GM23338 (cell line): ENCODE measurements around the gene GTSE1. TPM values are rescaled to one million over a fixed set of nuclear protein-coding genes. Genes with fewer than 3 reads are reported as not detected.

Experiments used
- ATAC-seq: fragments of 200-7000 bp; cut with Tn5 transposase; 3 replicates; pipeline ENCODE4 v1.9.1; 2020
- DNase-seq: peaks from one replicate; pipeline ENCODE4 v3.0.0-alpha.2; 2015; ENCODE audit warnings: low spot score
- H2AFZ ChIP-seq: fragments of 200-600 bp; sonication (generic); 2 replicates; pipeline ENCODE4 v1.8.0; 2016; ENCODE audit warnings: antibody characterized with exemption, mild to moderate bottlenecking, moderate library complexity
- H3F3A ChIP-seq: fragments of 200-600 bp; sonication (generic); replicated peaks from 2 replicates; pipeline ENCODE4 v1.8.0; 2017; ENCODE audit warnings: antibody characterized with exemption, mixed run types, low read depth
- H3K27ac ChIP-seq: fragments of 200-600 bp; sonication (generic); 2 replicates; pipeline ENCODE4 v1.6.1; 2016; ENCODE audit warnings: low read depth
- H3K27me3 ChIP-seq: fragments of 200-600 bp; sonication (generic); 2 replicates; pipeline ENCODE4 v1.8.0; 2016; ENCODE audit warnings: mild to moderate bottlenecking, mixed run types, moderate library complexity; ENCODE audit not compliant: insufficient read depth
- H3K36me3 ChIP-seq: fragments of 200-600 bp; sonication (generic); 2 replicates; pipeline ENCODE4 v1.8.0; 2016; ENCODE audit warnings: mild to moderate bottlenecking; ENCODE audit not compliant: insufficient read depth
- H3K4me1 ChIP-seq: fragments of 200-600 bp; sonication (generic); 2 replicates; pipeline ENCODE4 v1.8.0; 2016; ENCODE audit warnings: mild to moderate bottlenecking, moderate library complexity; ENCODE audit not compliant: insufficient read depth
- H3K4me2 ChIP-seq: fragments of 200-600 bp; sonication (generic); 2 replicates; pipeline ENCODE4 v1.7.1; 2017; ENCODE audit warnings: mixed run types
- H3K4me3 ChIP-seq: fragments of 200-600 bp; sonication (generic); 2 replicates; pipeline ENCODE4 v1.6.1; 2016; ENCODE audit warnings: mixed run types
- H3K79me2 ChIP-seq: fragments of 200-600 bp; sonication (generic); replicated peaks from 2 replicates; pipeline ENCODE4 v1.8.0; 2017; ENCODE audit warnings: mild to moderate bottlenecking; ENCODE audit not compliant: insufficient read depth
- H3K9me2 ChIP-seq: fragments of 200-600 bp; sonication (generic); 2 replicates; pipeline ENCODE4 v1.8.0; 2017; ENCODE audit not compliant: insufficient read depth
- H4K20me1 ChIP-seq: fragments of 200-600 bp; sonication (generic); replicated peaks from 2 replicates; pipeline ENCODE4 v1.8.0; 2017; ENCODE audit warnings: mild to moderate bottlenecking; ENCODE audit not compliant: insufficient read depth
- H3K27ac Mint-ChIP-seq: 2 replicates; pipeline ENCODE4 v1.8.0; 2020; ENCODE audit warnings: inconsistent platforms, mild to moderate bottlenecking, moderate library complexity, mixed read lengths
- H3K27me3 Mint-ChIP-seq: 3 replicates; pipeline ENCODE4 v1.8.0; 2022; ENCODE audit warnings: low read depth, mild to moderate bottlenecking, moderate library complexity, mixed read lengths, inconsistent platforms; ENCODE audit not compliant: insufficient read depth, poor library complexity
- H3K36me3 Mint-ChIP-seq: 3 replicates; pipeline ENCODE4 v1.8.0; 2021; ENCODE audit warnings: low read depth, mild to moderate bottlenecking, inconsistent platforms, moderate library complexity, mixed read lengths
- H3K4me1 Mint-ChIP-seq: 3 replicates; pipeline ENCODE4 v1.8.0; 2020; ENCODE audit warnings: mild to moderate bottlenecking, inconsistent platforms, mixed read lengths
- H3K4me3 Mint-ChIP-seq: 3 replicates; pipeline ENCODE4 v1.8.0; 2021; ENCODE audit warnings: moderate library complexity, mild to moderate bottlenecking, inconsistent platforms, mixed read lengths
- H3K9me3 Mint-ChIP-seq: 3 replicates; pipeline ENCODE4 v1.8.0; 2020; ENCODE audit warnings: moderate library complexity, mild to moderate bottlenecking, inconsistent platforms, mixed read lengths
- CREB1 ChIP-seq: fragments of 250-450 bp; sonication (Bioruptor Pico); IDR thresholded peaks from 2 replicates; pipeline ENCODE4 v1.5.0; 2020; ENCODE audit warnings: low read depth, mild to moderate bottlenecking, moderate library complexity
- EZH2 ChIP-seq: fragments of 200-600 bp; sonication (generic); IDR thresholded peaks from one replicate; pipeline ENCODE4 v1.8.0; 2017; ENCODE audit warnings: antibody characterized with exemption, mild to moderate bottlenecking, low read depth; ENCODE audit not compliant: unreplicated experiment
- EZH2phosphoT487 ChIP-seq: fragments of 200-600 bp; sonication (generic); IDR thresholded peaks from one replicate; pipeline ENCODE4 v1.8.1; 2018; ENCODE audit warnings: antibody characterized with exemption; ENCODE audit not compliant: unreplicated experiment
- STAT1 ChIP-seq: IDR thresholded peaks from one replicate; pipeline ENCODE4 v1.6.1; 2016; ENCODE audit warnings: antibody characterized with exemption; ENCODE audit not compliant: unreplicated experiment
- ZNF114 ChIP-seq: fragments of 250-450 bp; sonication (Bioruptor Pico); IDR thresholded peaks from 2 replicates; pipeline ENCODE4 v1.5.0; 2020; ENCODE audit warnings: mild to moderate bottlenecking, moderate library complexity
- ZNF331 ChIP-seq: fragments of 250-450 bp; sonication (Bioruptor Pico); IDR thresholded peaks from 2 replicates; pipeline ENCODE4 v1.5.0; 2020; ENCODE audit warnings: low read depth, mild to moderate bottlenecking, moderate library complexity
- polyA plus RNA-seq: library from polyadenylated mRNA; unstranded; fragments of >200 nt; fragmentation: Nextera tagmentation; extraction: Ambion mirVana; gene quantifications from 2 replicates; pipeline ENCODE4 v1.2.1, GENCODE V29; 2016
- total RNA-seq: library from RNA; depleted of rRNA; stranded (reverse); fragments of >200 nt; shearing (Covaris generic); gene quantifications from 2 replicates; pipeline ENCODE4 v1.2.3, GENCODE V29; 2014
- TF ChIP-seq, protein P1 (sequence below), 2 experiments: fragments of 200-600 bp in 1 of 2; sonication (generic) in 1 of 2; conservative IDR thresholded peaks; 2 replicates each; pipeline versions ENCODE4 v1.5.1 to v1.6.1; 2016 to 2017; ENCODE audit warnings: antibody characterized with exemption in 2 of 2, low read depth in 2 of 2, mild to moderate bottlenecking in 2 of 2, moderate library complexity in 1 of 2
- TF ChIP-seq, protein P2 (sequence below): IDR thresholded peaks from one replicate; pipeline ENCODE4 v1.6.1; 2018; ENCODE audit warnings: antibody characterized with exemption; ENCODE audit not compliant: unreplicated experiment
- TF ChIP-seq, protein P3 (sequence below): IDR thresholded peaks from 2 replicates; pipeline ENCODE4 v1.6.1; 2016; ENCODE audit warnings: antibody characterized with exemption

The GTSE1 gene
- total and polyA plus RNA-seq, 2 experiments from 2014 or later, result 26.3 to 28.6 TPM

DNA sequence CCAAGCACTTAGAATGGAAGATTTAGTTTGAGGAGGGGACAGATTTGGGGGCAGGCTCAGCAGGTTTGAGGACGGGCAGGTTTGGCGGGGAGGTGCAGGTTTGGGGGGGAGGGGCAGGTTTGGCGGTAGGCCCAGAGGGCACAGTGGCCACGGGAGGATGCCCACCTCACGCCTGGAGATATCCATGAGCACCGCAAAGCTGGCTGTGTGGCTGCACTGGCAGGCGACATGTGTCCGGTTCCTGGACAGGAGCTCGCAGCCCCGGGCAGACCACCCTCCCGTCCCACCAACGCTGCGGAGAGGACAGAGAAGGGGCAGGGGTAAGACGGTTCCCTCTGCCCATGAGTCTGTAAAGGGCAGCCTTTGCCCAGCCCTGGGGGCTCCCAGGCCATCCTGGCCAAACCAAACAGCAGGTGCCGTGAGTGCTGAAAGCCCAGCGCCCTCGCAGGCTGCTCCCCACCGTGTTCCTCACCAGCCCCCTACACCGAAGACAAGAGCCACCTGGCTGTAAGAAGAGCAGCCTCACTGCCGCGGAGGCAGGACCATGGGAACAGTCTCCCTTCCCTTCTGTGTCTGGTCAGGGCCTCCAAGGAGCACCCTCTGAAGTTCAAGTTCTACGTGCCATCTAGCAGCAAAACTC is 81.9 kb downstream of the GTSE1 start (continued):
- TF ChIP-seq EZH2phosphoT487 (no peak), CREB1 (no peak), EZH2 (no peak), STAT1 (no peak), ZNF331 (CRISPR knock-in tag) (no peak)
- TF ChIP-seq, protein P1, sequence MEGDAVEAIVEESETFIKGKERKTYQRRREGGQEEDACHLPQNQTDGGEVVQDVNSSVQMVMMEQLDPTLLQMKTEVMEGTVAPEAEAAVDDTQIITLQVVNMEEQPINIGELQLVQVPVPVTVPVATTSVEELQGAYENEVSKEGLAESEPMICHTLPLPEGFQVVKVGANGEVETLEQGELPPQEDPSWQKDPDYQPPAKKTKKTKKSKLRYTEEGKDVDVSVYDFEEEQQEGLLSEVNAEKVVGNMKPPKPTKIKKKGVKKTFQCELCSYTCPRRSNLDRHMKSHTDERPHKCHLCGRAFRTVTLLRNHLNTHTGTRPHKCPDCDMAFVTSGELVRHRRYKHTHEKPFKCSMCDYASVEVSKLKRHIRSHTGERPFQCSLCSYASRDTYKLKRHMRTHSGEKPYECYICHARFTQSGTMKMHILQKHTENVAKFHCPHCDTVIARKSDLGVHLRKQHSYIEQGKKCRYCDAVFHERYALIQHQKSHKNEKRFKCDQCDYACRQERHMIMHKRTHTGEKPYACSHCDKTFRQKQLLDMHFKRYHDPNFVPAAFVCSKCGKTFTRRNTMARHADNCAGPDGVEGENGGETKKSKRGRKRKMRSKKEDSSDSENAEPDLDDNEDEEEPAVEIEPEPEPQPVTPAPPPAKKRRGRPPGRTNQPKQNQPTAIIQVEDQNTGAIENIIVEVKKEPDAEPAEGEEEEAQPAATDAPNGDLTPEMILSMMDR (conservative IDR thresholded peaks at IDR 0.05; ENCODE audit: low read depth in 2 of 2), result no peak

DNA sequence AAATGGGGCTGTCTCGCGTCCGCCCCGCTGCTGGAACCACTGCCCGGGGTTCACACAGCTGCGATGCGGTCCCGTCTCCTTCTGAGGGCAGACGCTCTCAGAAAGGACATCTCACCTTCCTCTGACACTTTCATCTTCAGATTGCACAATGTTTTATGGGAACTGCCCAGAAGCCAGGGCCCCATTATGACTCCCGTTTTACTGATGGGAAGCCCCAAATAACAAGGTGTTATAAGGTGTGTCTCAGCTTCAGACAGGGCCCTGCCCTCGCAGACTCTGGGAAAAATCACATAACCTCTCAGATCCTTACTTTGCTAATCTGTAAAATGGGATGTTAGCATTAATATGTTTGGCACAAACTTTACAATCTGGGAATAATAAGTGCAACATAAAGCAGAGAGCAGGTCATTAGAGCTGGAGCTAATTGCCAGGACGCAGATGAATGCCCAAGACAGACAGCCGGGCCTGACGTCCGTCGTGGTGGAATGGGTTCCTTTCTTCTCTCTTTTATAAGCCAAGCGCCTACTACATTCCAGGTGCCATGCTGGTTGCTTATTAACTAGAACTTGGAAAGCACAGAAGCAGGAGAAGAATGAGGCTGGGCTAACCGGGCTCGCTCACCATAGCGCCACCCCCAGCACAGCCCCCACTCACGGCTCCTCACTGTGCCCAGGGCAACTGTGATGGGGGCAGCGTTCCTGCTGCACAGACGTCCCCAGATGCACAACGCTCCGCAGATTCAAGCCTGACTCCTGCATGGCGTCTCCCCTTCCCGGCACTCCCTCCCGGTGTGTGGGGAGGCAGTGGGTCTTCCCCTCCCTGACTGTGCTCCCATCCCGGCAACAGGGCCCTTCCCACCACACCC is 82.6 kb downstream of the GTSE1 start:
- peaks cover 11% of the 10 kb centered on the region for H3K27me3 Mint-ChIP-seq
- peaks cover 21% of the 10 kb centered on the region for H3K4me1 ChIP-seq
- H4K20me1 ChIP-seq, result no peaks in the 10 kb centered on the region
- no peak overlapping the region for H2AFZ ChIP-seq
- ATAC-seq (no peak), DNase-seq (no peak)
- peak overlapping the region; percentile 78 for H3K27ac Mint-ChIP-seq
- H3F3A ChIP-seq, result 0 out of 2 replicates have a peak, but pooled peaks cover 5% of the 10 kb centered on the region
- H3K36me3 Mint-ChIP-seq, result peaks cover 24% of the 10 kb centered on the region
- 0 out of 2 replicates have a peak overlapping the region, but pooled peaks have one; percentile 55 for H3K27ac ChIP-seq
- TF ChIP-seq EZH2phosphoT487, result no peak
- TF ChIP-seq ZNF114 (CRISPR knock-in tag), result no peak
- TF ChIP-seq, protein P2, sequence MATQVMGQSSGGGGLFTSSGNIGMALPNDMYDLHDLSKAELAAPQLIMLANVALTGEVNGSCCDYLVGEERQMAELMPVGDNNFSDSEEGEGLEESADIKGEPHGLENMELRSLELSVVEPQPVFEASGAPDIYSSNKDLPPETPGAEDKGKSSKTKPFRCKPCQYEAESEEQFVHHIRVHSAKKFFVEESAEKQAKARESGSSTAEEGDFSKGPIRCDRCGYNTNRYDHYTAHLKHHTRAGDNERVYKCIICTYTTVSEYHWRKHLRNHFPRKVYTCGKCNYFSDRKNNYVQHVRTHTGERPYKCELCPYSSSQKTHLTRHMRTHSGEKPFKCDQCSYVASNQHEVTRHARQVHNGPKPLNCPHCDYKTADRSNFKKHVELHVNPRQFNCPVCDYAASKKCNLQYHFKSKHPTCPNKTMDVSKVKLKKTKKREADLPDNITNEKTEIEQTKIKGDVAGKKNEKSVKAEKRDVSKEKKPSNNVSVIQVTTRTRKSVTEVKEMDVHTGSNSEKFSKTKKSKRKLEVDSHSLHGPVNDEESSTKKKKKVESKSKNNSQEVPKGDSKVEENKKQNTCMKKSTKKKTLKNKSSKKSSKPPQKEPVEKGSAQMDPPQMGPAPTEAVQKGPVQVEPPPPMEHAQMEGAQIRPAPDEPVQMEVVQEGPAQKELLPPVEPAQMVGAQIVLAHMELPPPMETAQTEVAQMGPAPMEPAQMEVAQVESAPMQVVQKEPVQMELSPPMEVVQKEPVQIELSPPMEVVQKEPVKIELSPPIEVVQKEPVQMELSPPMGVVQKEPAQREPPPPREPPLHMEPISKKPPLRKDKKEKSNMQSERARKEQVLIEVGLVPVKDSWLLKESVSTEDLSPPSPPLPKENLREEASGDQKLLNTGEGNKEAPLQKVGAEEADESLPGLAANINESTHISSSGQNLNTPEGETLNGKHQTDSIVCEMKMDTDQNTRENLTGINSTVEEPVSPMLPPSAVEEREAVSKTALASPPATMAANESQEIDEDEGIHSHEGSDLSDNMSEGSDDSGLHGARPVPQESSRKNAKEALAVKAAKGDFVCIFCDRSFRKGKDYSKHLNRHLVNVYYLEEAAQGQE, result no peak
- TF ChIP-seq, protein P3, sequence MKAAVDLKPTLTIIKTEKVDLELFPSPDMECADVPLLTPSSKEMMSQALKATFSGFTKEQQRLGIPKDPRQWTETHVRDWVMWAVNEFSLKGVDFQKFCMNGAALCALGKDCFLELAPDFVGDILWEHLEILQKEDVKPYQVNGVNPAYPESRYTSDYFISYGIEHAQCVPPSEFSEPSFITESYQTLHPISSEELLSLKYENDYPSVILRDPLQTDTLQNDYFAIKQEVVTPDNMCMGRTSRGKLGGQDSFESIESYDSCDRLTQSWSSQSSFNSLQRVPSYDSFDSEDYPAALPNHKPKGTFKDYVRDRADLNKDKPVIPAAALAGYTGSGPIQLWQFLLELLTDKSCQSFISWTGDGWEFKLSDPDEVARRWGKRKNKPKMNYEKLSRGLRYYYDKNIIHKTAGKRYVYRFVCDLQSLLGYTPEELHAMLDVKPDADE, result no peak
- H3K27me3 ChIP-seq, result no peaks in the 10 kb centered on the region
- no peak overlapping the region for H3K4me3 ChIP-seq
- H3K4me3 Mint-ChIP-seq, result no peak overlapping the region; the same call in 2 of the 3 replicates
- H3K4me1 Mint-ChIP-seq, result peaks cover 36% of the 10 kb centered on the region
- no peaks in the 10 kb centered on the region for H3K79me2 ChIP-seq
- H3K4me2 ChIP-seq, result no peak overlapping the region; the same call in 1 of the 2 replicates
- H3K9me3 Mint-ChIP-seq, result no peaks in the 10 kb centered on the region; the same call in 2 of the 3 replicates
- H3K9me2 ChIP-seq, result no peaks in the 10 kb centered on the region
- no peaks in the 10 kb centered on the region for H3K36me3 ChIP-seq
